ENCODE data around the gene CYSLTR2.
"Not testable (repeated sequence)": the region's sequence is repeated elsewhere in the genome, so short reads cannot be mapped to it uniquely, and the experiment has no call there.

The CYSLTR2 gene

DNA sequence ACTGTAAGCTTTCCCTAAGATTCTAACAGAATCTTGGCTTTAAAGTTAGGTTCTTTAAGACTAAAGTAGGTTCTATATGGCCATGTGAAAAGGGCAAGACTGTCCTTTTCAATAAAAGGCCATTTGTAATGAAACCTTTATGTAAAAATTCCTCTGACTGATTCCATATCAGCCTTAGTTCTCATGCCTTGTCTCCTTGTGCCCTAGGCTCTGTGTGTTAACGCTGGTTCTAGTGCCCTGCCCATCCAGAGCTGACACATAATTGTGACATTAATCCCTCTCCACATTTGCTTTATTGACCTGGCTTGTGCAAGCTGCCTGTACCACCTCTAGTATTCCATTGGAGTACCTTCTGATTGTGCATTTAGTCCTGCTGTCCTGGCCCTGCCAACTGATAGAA is 28.2 kb downstream of the CYSLTR2 start:
- Mint-ChIP-seq H3K27ac (no peak overlapping the region), H3K4me3 (no peak overlapping the region), H3K9me3 (no peaks in the 10 kb centered on the region), H3K27me3 (ENCODE audit: low read depth, poor library complexity) (no peaks in the 10 kb centered on the region), H3K36me3 (ENCODE audit: low read depth) (no peaks in the 10 kb centered on the region), H3K4me1 (peaks cover 5% of the 10 kb centered on the region)
- no peak for DNase-seq
- TF ChIP-seq, protein P1, sequence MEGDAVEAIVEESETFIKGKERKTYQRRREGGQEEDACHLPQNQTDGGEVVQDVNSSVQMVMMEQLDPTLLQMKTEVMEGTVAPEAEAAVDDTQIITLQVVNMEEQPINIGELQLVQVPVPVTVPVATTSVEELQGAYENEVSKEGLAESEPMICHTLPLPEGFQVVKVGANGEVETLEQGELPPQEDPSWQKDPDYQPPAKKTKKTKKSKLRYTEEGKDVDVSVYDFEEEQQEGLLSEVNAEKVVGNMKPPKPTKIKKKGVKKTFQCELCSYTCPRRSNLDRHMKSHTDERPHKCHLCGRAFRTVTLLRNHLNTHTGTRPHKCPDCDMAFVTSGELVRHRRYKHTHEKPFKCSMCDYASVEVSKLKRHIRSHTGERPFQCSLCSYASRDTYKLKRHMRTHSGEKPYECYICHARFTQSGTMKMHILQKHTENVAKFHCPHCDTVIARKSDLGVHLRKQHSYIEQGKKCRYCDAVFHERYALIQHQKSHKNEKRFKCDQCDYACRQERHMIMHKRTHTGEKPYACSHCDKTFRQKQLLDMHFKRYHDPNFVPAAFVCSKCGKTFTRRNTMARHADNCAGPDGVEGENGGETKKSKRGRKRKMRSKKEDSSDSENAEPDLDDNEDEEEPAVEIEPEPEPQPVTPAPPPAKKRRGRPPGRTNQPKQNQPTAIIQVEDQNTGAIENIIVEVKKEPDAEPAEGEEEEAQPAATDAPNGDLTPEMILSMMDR (IDR thresholded peaks at IDR 0.05): no peak

GRCh38 chr13:48682436-48682835 is 28.7 kb downstream of the CYSLTR2 start:
- TF ChIP-seq, protein P1 (IDR thresholded peaks at IDR 0.05): no peak
- no peak overlapping the region for H3K4me3 Mint-ChIP-seq
- H3K36me3 Mint-ChIP-seq (ENCODE audit: low read depth): no peaks in the 10 kb centered on the region

DNA sequence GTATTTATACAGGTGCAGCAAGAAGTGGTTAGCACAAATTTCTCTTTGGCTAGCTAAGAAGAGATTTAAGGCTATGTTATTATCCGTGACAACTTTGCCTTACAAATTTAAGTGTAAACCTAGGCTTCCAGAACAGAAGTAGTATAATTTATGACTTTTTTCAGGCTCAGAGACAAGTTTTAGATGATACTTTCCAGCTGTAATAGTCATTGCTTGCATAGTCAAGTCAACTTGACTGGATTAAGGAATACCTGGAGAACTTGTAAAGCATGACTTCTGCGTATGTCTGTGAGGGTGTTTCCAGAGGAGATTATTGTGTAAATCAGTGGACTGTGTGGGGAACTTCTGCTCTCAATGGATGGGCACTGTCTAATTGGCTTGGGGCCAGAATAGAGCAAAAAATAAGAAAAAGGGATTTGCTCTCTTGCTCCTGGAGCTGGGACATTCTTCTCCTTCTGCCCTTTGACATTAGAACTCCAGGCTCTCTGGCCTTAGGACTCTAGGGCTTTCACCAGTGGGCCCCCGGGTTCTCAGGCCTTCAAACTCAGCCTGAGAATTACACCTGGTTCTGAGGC is 33.0 kb downstream of the CYSLTR2 start:
- H3K9me3 Mint-ChIP-seq: peaks cover 22% of the 10 kb centered on the region

More at GRCh38 chr13:48682436-48682835, 28.7 kb downstream of the CYSLTR2 start:
- H3K27me3 Mint-ChIP-seq (ENCODE audit: low read depth, poor library complexity): no peaks in the 10 kb centered on the region
- no peaks in the 10 kb centered on the region for H3K9me3 Mint-ChIP-seq
- no peak overlapping the region for H3K27ac Mint-ChIP-seq
- no peak for DNase-seq
- H3K4me1 Mint-ChIP-seq: peaks cover 5% of the 10 kb centered on the region

GRCh38 chr13:48687249-48687648 is 33.5 kb downstream of the CYSLTR2 start:
- Mint-ChIP-seq H3K4me3 (no peak overlapping the region), H3K27ac (no peak overlapping the region), H3K9me3 (peaks cover 22% of the 10 kb centered on the region), H3K4me1 (no peaks in the 10 kb centered on the region), H3K27me3 (ENCODE audit: low read depth, poor library complexity) (peaks cover 3% of the 10 kb centered on the region), H3K36me3 (ENCODE audit: low read depth) (no peaks in the 10 kb centered on the region)
- no peak for DNase-seq
- TF ChIP-seq, protein P1 (IDR thresholded peaks at IDR 0.05): no peak

More for the DNA sequence above, 33.0 kb downstream of the CYSLTR2 start:
- Mint-ChIP-seq H3K27me3 (ENCODE audit: low read depth, poor library complexity) (peaks cover 3% of the 10 kb centered on the region), H3K4me3 (no peak overlapping the region), H3K27ac (no peak overlapping the region), H3K36me3 (ENCODE audit: low read depth) (no peaks in the 10 kb centered on the region), H3K4me1 (no peaks in the 10 kb centered on the region)
- TF ChIP-seq, protein P1 (IDR thresholded peaks at IDR 0.05): no peak
- no peak for DNase-seq

DNA sequence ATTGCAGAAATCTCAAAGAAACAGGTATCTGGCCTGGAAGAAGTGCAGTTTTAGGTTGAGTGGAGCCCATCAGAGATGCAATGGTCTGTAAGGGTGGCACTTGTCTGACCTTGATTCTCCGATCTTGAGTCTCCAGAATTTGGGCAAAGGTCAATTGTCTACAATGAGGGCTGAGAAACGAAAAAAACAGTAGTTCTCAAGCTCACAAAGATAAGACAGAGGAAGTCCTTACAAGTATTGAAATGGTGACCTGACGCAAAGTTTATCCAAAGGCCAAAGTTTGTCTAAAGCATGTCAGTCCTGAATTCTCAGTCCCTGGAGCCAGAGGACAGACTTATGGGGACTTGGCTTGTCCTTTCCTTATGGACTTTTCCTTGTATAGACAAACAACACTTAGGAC is 40.3 kb downstream of the CYSLTR2 start:
- peaks cover 7% of the 10 kb centered on the region for H3K27me3 Mint-ChIP-seq (ENCODE audit: low read depth, poor library complexity)
- peaks cover 40% of the 10 kb centered on the region for H3K9me3 Mint-ChIP-seq
- TF ChIP-seq, protein P1 (IDR thresholded peaks at IDR 0.05): no peak
- H3K4me1 Mint-ChIP-seq: no peaks in the 10 kb centered on the region
- H3K36me3 Mint-ChIP-seq (ENCODE audit: low read depth): no peaks in the 10 kb centered on the region
- H3K27ac Mint-ChIP-seq: no peak overlapping the region
- no peak overlapping the region for H3K4me3 Mint-ChIP-seq
- no peak for DNase-seq

GRCh38 chr13:48695776-48696175 is 42.0 kb downstream of the CYSLTR2 start:
- no peak overlapping the region for H3K27ac Mint-ChIP-seq
- peaks cover 31% of the 10 kb centered on the region for H3K9me3 Mint-ChIP-seq
- TF ChIP-seq, protein P1 (IDR thresholded peaks at IDR 0.05): no peak
- H3K36me3 Mint-ChIP-seq (ENCODE audit: low read depth): no peaks in the 10 kb centered on the region
- no peak for DNase-seq
- H3K4me1 Mint-ChIP-seq: no peaks in the 10 kb centered on the region
- H3K4me3 Mint-ChIP-seq: no peak overlapping the region
- H3K27me3 Mint-ChIP-seq (ENCODE audit: low read depth, poor library complexity): peaks cover 7% of the 10 kb centered on the region

DNA sequence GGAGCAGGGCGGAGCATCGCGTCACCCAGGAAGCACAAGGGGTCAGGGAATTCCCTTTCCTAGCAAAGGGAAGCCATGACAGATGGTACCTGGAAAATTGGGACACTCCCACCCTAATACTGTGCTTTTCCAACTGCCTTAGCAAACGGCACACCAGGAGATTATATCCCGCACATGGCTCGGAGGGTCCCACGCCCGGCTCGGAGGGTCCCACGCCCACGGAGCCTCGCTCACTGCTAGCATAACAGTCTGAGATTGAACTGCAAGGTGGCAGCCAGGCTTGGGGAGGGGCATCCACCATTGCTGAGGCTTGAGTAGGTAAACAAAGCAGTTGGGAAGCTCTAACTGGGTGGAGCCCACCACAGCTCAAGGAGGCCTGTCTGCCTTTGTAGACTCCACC is 42.9 kb downstream of the CYSLTR2 start:
- peaks cover 39% of the 10 kb centered on the region for H3K9me3 Mint-ChIP-seq
- not testable (repeated sequence) for DNase-seq; H3K36me3 Mint-ChIP-seq (ENCODE audit: low read depth); H3K27me3 Mint-ChIP-seq (ENCODE audit: low read depth, poor library complexity); H3K27ac Mint-ChIP-seq; H3K4me1 Mint-ChIP-seq; H3K4me3 Mint-ChIP-seq

All from nephron progenitor cell (in vitro differentiated cells).